Measurements from ENCODE around the gene ARHGEF40. TPM values are rescaled to one million over a fixed set of nuclear protein-coding genes. Genes with fewer than 3 reads are reported as not detected.

The ARHGEF40 gene
- total RNA-seq, 4 donors from 2014 or later = 10.4 to 15.7 (median 12.9) TPM

DNA sequence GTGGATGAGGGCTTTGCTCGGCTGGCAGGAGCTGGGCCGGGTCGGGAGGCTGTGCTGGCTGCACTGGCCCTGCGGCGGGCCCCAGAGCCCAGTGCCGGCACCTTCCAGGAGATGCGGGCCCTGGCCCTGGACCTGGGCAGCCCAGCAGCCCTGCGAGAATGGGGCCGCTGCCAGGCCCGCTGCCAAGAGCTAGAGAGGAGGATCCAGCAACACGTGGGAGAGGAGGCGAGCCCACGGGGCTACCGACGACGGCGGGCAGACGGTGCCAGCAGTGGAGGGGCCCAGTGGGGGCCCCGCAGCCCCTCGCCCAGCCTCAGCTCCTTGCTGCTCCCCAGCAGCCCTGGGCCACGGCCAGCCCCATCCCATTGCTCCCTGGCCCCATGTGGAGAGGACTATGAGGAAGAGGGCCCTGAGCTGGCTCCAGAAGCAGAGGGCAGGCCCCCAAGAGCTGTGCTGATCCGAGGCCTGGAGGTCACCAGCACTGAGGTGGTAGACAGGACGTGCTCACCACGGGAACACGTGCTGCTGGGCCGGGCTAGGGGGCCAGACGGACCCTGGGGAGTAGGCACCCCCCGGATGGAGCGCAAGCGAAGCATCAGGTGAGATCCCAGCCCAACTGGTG, 11.5 kb downstream of the ARHGEF40 start:
- in situ Hi-C loops (cut with MboI; ENCODE audit: low sequenced_read_pairs in 4 of 4) = no loop called here
- Histone ChIP-seq H3K27ac (no peak overlapping the region), H3K4me1 (no peaks in the 10 kb centered on the region), H3K4me3 (no peak overlapping the region), H3K27me3 (no peaks in the 10 kb centered on the region), H3K9me3 (no peaks in the 10 kb centered on the region), H3K36me3 (peaks cover 0 to 93% of the 10 kb centered on the region in 2 donors)
- no peak for TF ChIP-seq POLR2A (IDR thresholded peaks at IDR 0.05)
- TF ChIP-seq, protein P1, sequence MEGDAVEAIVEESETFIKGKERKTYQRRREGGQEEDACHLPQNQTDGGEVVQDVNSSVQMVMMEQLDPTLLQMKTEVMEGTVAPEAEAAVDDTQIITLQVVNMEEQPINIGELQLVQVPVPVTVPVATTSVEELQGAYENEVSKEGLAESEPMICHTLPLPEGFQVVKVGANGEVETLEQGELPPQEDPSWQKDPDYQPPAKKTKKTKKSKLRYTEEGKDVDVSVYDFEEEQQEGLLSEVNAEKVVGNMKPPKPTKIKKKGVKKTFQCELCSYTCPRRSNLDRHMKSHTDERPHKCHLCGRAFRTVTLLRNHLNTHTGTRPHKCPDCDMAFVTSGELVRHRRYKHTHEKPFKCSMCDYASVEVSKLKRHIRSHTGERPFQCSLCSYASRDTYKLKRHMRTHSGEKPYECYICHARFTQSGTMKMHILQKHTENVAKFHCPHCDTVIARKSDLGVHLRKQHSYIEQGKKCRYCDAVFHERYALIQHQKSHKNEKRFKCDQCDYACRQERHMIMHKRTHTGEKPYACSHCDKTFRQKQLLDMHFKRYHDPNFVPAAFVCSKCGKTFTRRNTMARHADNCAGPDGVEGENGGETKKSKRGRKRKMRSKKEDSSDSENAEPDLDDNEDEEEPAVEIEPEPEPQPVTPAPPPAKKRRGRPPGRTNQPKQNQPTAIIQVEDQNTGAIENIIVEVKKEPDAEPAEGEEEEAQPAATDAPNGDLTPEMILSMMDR (IDR thresholded peaks at IDR 0.05 in 4 of 5, conservative IDR thresholded peaks at IDR 0.05 in 1 of 5) = no peak
- intact Hi-C loops (cut with DNase I; ENCODE audit: low total_unique reads) = no loop called here
- DNase-seq (no peak), ATAC-seq (no peak)

DNA sequence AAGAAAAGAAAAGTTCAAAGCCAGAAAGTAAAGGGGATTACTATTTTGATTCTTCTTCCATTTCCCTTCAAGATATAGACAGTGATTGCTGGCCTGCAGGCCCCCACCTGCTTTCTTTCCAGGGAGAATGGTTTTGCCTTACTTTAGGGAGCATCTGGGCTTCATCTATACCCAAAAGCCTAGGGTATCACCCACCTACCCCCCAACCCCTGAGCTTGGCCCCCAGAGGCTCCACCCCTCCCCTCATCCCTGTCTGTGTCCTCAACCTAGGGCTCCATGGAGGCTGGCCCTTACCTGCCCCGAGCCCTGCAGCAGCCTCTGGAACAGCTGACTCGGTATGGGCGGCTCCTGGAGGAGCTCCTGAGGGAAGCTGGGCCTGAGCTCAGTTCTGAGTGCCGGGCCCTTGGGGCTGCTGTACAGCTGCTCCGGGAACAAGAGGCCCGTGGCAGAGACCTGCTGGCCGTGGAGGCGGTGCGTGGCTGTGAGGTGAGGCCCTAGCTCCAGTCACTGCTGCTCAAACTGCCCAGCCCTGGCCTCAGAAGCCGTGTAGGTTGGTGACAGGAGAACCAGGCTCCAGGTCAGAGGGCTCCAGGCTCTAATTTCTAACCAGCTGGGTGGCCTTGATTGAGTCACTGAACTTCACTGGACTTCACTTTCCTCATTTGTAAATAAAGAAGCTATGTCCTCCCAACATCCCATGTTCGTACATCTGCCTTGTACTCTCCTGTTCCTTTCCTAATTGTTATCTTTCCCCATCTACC, 13.6 kb downstream of the ARHGEF40 start:
- DNase-seq = no peak
- intact Hi-C loops (cut with DNase I; ENCODE audit: low total_unique reads) = no loop called here
- ATAC-seq = no peak
- H3K27ac ChIP-seq = no peak overlapping the region
- TF ChIP-seq, protein P1 (IDR thresholded peaks at IDR 0.05 in 4 of 5, conservative IDR thresholded peaks at IDR 0.05 in 1 of 5) = no peak
- TF ChIP-seq POLR2A (IDR thresholded peaks at IDR 0.05) = no peak
- H3K9me3 ChIP-seq = no peaks in the 10 kb centered on the region
- in situ Hi-C loops (cut with MboI; ENCODE audit: low sequenced_read_pairs in 4 of 4) = no loop called here
- H3K27me3 ChIP-seq = no peaks in the 10 kb centered on the region
- no peaks in the 10 kb centered on the region for H3K4me1 ChIP-seq
- peaks cover 0 to 74% of the 10 kb centered on the region in 2 donors for H3K36me3 ChIP-seq
- no peak overlapping the region for H3K4me3 ChIP-seq

DNA sequence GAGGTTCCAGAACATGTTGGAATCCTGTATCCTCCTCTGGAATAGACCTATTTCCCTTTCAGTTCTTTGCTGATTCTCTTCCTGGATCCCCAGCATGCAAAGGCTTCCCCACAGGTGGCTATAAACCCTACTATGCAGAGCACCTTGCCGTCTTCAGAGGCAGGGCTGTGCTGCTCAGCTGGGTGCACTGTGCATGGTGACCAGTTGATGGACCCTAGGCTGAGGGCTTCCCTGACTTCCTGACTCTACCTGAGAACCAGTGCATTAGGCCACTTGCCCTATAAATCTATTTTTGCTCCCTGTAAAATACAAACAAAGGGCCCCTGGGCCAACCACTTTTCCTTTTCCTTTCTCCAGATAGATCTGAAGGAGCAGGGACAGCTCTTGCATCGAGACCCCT, 14.3 kb downstream of the ARHGEF40 start:
- TF ChIP-seq, protein P1 (IDR thresholded peaks at IDR 0.05 in 4 of 5, conservative IDR thresholded peaks at IDR 0.05 in 1 of 5) = no peak
- no peak for TF ChIP-seq POLR2A (IDR thresholded peaks at IDR 0.05)
- no peaks in the 10 kb centered on the region for H3K9me3 ChIP-seq
- in situ Hi-C loops (cut with MboI; ENCODE audit: low sequenced_read_pairs in 4 of 4) (no loop called here), intact Hi-C loops (cut with DNase I; ENCODE audit: low total_unique reads) (no loop called here)
- DNase-seq = no peak
- H3K36me3 ChIP-seq = peaks cover 0 to 68% of the 10 kb centered on the region in 2 donors
- H3K4me3 ChIP-seq = no peak overlapping the region
- ATAC-seq = no peak
- no peaks in the 10 kb centered on the region for H3K4me1 ChIP-seq
- H3K27me3 ChIP-seq = no peaks in the 10 kb centered on the region
- H3K27ac ChIP-seq = no peak overlapping the region

DNA sequence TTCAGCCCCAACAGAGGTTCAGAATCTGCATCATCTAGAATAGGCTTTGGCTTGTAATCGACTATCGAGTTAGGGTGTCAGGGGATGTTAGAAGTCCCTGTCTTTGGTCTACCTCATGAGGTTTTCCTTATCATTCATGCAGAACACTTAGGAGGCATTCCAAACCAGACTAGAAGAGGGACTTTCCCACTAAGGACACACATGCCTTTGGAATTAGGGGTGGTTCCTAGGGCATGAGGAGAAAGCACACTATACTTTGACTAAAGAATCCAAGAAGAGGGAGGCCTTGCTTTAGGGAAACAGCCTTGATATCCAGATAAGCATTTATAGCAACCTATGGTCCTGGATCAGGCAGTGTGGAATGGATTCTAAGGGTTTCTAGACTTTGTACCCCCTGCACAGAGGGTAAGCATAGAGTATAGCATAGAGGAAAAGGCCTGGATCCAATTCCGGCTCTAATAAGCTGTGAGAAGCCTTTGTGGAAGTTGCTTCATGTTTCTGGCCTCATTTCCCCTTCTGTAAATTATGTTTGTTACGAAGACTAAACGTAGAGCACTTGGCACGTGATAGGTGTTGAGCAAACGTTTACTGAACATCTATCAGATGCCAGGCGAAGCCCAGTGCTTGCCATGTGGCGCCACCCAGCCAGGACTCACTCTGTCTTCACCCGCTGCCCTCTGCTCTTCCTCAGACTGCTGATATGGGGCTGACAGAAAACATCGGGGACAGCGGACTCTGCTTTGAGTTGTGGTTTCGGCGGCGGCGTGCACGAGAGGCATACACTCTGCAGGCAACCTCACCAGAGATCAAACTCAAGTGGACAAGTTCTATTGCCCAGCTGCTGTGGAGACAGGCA, 15.1 kb downstream of the ARHGEF40 start:
- TF ChIP-seq POLR2A (IDR thresholded peaks at IDR 0.05) = no peak
- TF ChIP-seq, protein P1 (IDR thresholded peaks at IDR 0.05 in 4 of 5, conservative IDR thresholded peaks at IDR 0.05 in 1 of 5) = no peak
- peak overlapping the region in 2 of 4 donors; percentile 10 to 34 for H3K27ac ChIP-seq
- H3K4me1 ChIP-seq = no peaks in the 10 kb centered on the region
- DNase-seq (peak in 1 of 2 donors; percentile 72), ATAC-seq (peak; percentile 65 to 75)
- intact Hi-C loops (cut with DNase I; ENCODE audit: low total_unique reads) (no loop called here), in situ Hi-C loops (cut with MboI; ENCODE audit: low sequenced_read_pairs in 4 of 4) (no loop called here)
- peaks cover 0 to 68% of the 10 kb centered on the region in 2 donors for H3K36me3 ChIP-seq
- no peaks in the 10 kb centered on the region for H3K9me3 ChIP-seq
- no peaks in the 10 kb centered on the region for H3K27me3 ChIP-seq
- no peak overlapping the region for H3K4me3 ChIP-seq
